GM19455 (cell line): ENCODE measurements around the gene MBD4.
A peak's percentile ranks its signal among the peaks of the same experiment; 100 is the strongest.
"Not testable (repeated sequence)": the region's sequence is repeated elsewhere in the genome, so short reads cannot be mapped to it uniquely, and the experiment has no call there.

Experiments used
- ATAC-seq: cut with Tn5 transposase; IDR thresholded peaks from one replicate; pipeline ENCODE4 v1.9.1; 2021; ENCODE audit not compliant: unreplicated experiment

The MBD4 gene

DNA sequence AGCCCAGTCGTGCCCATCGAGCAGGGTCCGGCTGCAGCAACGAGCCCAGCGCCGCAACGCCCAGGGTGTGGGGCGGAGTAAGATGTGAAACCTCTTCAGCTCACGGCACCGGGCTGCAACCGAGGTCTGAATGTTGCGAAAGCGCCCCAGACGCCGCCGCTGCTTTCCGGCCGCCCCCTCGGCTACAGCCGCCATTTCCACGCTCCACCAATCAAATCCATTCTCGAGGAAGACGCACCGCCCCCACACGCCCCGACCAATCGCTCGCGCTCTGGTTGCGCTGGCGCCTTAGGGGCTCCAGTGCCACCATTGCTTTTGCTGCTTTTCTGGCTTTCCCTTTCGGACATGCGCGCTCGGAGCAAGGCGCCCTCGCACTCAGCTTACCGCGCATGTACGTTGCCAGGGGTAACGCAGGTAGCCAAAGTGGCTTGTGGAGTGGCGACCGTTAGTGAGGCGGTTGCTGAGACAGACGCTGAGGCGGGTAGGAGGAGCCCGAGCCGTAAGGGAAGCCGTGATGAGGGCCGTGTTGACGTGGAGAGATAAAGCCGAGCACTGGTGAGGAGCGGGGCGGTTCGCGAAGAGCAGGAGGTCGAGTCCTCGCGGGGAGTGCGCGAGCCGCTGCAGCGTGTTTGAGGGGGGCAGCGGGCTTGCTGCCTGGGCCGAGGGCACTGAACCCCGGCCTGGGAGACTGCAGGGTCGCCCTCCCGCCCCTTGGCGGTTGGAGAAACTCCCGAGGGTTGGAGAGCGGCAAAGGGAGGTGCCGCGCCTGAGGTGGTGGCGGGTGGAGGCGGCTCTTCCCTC, at the start of gene MBD4, which contains the start of gene IFT122:
TSS of gene MBD4 (minus strand) at position 132 of the 801 bp plus-strand sequence. CDS start at position 17, 115 bp downstream.
TSS of gene IFT122 (plus strand) at position 408 of the 801 bp plus-strand sequence. CDS start at position 515, 107 bp downstream.
- ATAC-seq = peak; percentile 86

- not testable (repeated sequence) for ATAC-seq
Observed at GRCh38 chr3:129489258-129489657, 49.5 kb upstream of the MBD4 start.

DNA sequence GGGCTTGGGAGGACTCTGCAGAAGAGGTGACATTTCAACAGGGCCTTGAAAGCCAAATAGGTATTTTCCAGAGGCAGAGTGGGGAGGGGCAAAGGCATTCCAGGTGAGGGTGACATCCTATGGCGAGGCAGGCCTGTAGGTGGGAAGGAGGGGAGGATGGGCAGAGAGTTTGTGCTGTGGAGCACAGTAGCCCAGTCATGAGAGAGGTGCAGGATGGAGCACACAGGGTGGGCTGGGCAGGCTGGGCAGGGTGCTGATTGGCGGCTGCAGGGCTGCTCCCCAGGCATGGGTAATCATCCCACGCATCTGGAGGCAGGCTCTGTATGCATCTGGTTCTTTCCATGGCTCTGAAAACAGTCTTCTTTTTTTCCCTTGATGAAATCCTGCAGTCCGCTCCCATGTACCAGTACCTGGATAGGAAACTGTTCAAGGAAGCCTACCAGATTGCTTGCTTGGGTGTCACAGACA, 48.2 kb upstream of the MBD4 start:
- ATAC-seq = not testable (repeated sequence)

DNA sequence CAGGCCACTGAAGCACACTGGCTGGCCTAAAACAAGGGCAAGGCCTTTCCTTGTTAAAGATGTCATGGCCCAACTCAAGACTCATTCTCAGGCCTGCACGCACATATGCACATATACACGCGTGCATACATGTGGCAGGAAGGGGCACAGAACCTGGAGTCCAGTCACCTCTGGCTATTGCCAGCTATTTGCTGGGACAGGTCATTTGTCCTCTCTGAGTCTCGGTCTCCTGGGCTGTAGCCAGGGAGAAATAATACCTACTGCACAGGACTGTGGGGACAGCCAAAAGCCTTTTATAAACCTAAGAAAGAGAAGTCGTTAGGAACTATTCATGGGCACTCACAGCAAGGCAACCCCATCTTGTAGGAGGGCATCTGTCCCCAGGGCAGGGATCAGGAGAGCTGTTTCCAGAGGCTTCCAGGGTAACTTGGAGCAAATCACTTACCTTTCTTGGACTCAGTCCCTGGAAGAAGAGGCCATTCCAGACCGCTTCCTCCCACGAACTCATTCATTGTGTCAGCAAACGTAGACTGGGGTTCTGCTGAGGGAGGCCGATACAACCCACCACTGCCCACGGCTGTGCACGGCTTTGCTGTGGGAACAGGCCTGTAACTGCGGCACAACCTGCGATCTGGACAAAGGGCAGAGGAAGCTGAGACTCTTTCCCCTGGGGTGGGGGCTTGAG, 47.6 kb upstream of the MBD4 start:
- ATAC-seq = no peak

DNA sequence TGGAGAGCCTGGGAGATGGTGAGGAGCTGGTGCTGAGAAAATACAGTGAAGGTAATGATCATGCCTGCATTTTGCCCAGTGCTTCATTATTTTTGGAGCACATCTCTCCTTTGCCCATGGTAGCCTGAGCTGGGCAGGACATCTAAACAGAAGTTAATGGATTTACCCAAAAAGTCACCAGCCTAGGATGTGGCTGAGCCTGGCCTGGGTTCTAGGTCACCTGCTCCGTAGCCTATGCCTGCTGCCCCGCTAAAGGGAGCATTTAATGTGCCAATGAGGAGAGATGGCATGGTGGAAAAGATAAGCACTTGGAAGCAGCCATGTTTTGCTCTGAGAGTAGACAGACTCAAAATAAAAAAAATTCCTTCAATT, 46.9 kb upstream of the MBD4 start:
- ATAC-seq = no peak

- ATAC-seq = peak; percentile 49
Observed at GRCh38 chr3:129485721-129486663, 46.2 kb upstream of the MBD4 start.

- not testable (repeated sequence) for ATAC-seq
Observed at GRCh38 chr3:129485146-129485545, 45.4 kb upstream of the MBD4 start.

GRCh38 chr3:129483870-129484269, 44.1 kb upstream of the MBD4 start:
- ATAC-seq = no peak

- no peak for ATAC-seq
Observed at GRCh38 chr3:129482721-129483120, 43.0 kb upstream of the MBD4 start.

DNA sequence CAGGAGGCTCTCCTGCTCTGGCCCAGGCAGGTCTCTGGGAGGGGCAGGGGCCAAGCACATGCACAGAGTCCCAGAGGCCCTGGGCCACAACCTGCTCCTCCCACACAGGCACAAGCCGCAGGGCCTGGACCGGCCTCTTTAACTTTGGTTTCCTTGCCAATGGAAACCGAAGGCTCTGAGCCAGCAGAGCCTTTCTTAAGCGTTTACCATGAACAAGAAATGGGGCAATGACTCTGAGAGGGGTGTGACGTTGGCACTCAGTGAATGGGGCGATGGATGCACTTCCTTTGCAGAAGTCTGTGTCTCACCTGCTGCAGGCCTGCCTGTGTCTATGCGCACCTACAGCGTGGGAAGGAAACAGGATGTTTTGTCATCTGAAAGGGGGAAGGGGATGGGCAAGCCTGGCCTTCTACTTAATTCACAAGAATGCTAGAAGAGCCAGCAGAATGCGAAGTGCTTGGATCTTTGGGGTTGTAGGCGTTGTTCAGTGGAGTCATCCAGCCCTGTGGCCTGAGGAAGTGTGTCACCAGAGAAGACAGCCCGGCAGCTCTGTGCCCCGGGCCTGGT, 42.1 kb upstream of the MBD4 start:
- no peak for ATAC-seq

DNA sequence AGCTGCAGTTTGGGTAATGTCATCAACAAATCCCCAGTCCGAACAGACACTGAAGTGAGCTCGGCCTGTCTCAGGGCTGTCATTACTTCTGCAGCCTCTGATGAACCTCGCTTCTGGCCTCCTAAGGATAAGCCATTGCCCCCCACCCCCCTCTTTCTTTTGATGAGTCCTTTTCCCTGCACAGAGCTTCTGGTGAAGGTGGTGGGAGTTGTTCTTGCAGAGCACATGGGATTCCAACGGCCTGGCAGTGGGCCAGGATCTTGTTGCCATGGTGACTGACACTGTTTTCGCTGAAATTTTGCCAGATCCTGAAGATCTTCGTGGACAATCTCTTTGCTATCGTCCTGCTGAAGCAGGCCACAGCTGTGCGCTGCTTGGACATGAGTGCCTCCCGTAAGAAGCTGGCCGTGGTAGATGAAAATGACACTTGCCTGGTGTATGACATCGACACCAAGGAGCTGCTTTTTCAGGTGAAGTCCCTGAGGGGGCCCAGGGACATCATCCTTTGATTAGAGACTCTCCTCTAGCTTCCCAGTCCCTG, 41.5 kb upstream of the MBD4 start:
- ATAC-seq = not testable (repeated sequence)

DNA sequence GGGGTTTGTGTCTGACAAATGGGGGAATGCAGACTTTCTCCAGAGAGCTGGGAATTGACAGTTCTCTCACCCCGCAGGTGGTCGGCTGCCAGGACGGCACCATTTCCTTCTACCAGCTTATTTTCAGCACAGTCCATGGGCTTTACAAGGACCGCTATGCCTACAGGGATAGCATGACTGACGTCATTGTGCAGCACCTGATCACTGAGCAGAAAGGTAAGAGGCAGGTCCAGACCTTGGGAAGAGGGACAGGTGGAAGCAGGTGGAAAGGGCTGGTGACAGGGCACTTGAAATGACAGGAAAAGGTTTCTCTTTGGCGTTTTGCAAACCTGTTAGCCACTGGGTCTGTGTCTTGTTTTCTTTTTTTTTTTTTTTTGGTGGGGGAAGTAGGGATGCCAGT, 36.8 kb upstream of the MBD4 start:
- no peak for ATAC-seq

- no peak for ATAC-seq
Observed at GRCh38 chr3:129475863-129476262, 36.1 kb upstream of the MBD4 start.

- no peak for ATAC-seq
Observed at GRCh38 chr3:129474984-129475804, 35.4 kb upstream of the MBD4 start.

DNA sequence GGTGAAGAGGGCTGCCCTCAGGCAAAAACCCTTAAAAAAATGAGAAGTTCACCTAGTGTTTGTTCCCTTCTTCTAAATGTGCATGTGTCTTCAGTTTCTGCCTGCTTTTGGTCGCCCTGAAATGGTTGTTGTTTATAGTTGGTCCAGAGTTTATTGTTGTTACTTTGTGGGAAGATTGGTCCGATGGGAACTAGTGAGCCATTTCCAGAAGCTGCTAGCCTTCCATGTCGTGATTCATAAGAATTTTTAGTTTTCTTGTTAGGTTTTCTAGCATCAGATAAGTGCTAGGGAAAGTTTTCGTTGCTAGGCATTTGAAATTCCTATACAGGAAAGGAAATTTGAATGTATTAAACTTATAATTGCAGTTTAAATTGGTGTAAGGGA, 34.0 kb upstream of the MBD4 start:
- no peak for ATAC-seq

GRCh38 chr3:129473067-129473768, 33.5 kb upstream of the MBD4 start:
- no peak for ATAC-seq

GRCh38 chr3:129470861-129471260, 31.1 kb upstream of the MBD4 start:
- no peak for ATAC-seq

DNA sequence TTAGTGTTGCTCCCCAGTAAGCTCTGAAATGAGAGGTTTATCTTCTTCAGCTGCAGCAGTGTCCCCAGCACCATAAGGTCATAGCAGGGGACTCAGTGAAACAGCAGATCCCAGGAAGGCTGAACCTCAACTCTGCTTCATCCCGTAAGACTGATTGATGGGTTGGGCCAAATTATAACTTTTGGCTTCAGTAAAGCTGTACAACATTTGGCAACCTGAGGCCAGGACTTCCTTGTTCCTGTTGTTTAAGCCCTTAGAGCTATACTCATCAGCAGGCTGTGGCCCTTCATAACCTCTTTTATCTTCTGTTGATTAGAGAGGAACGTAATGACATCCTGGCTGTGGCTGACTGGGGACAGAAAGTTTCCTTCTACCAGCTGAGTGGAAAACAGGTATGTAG, 29.3 kb upstream of the MBD4 start:
- no peak for ATAC-seq

DNA sequence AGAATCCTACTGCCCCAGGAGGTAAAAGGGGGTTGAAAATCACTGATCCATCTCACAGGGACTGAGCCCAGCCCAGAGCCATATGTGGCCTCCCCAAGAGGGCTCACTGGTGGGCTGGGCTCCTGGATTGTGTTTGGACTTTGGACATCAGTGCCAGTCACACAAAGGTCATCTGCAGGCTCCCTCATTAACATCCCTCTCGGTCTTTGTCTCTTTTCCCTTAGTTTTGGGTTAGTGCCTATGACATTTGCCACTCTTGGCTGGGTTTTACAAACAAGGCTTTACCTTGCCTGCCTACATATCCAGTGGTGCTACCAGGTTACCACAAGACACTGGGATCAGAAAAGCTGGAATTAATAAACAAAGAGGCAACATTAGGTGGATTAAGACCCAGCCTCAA, 28.2 kb upstream of the MBD4 start:
- no peak for ATAC-seq
